ENCODE data around the gene PADI3. TPM values are rescaled to one million over a fixed set of nuclear protein-coding genes. Genes with fewer than 3 reads are reported as not detected.

PADI3 gene
- total and polyA plus RNA-seq, 2 of the 8 experiments (the other 6 are each of a cell fraction or from before 2014, with no cell fraction given) = 0.37 to 0.94 TPM

DNA sequence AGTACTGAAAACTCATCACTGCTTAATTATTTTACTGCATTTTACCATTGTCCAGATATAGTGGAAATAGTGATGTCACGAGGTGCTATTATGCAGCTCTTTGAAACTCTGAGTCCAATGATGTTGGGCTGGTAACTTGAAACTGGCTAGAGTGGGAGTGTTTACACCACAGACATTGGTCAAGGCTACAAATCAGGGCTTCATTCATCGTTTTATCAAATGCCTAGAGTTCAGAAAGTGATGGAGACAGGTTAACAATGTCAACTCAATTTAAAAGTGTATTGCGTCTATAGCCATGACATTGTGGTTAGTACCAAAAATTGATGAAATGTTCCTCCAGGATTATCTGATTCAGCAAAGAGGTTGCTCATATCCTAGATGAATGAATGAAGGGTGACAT lies 31.3 kb upstream of the PADI3 start (continued):
- TF ChIP-seq E2F6 (IDR thresholded peaks at IDR 0.05) = no peak
- TF ChIP-seq NANOG (IDR thresholded peaks at IDR 0.05; ENCODE audit: insufficient read depth, low read depth, low read length, poor library complexity, severe bottlenecking) = no peak
- TF ChIP-seq, protein P1, sequence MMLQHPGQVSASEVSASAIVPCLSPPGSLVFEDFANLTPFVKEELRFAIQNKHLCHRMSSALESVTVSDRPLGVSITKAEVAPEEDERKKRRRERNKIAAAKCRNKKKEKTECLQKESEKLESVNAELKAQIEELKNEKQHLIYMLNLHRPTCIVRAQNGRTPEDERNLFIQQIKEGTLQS (IDR thresholded peaks at IDR 0.05; ENCODE audit: insufficient read depth, low read depth, low read length) = no peak
- no peak for TF ChIP-seq KDM5A (IDR thresholded peaks at IDR 0.05; ENCODE audit: low read length)
- no peak for TF ChIP-seq RFX5 (IDR thresholded peaks at IDR 0.05; ENCODE audit: borderline replicate concordance, low read depth, low read length)
- TF ChIP-seq SRF (IDR thresholded peaks at IDR 0.05; ENCODE audit: low read depth, low read length) = no peak
- TF ChIP-seq HDAC6 (IDR thresholded peaks at IDR 0.05; ENCODE audit: low read depth, low read length) = no peak
- no peak for TF ChIP-seq BCL11A (IDR thresholded peaks at IDR 0.05; ENCODE audit: low read depth in 2 of 2, low read length in 2 of 2)

Data from H1 (cell line).